Lung (tissue), 12 donors: Measurements from ENCODE around the gene DHX34. TPM values are rescaled to one million over a fixed set of nuclear protein-coding genes. Genes with fewer than 3 reads are reported as not detected.
"Not testable (repeated sequence)": the region's sequence is repeated elsewhere in the genome, so short reads cannot be mapped to it uniquely, and the experiment has no call there.

Source experiments
- ATAC-seq: fragments of 200-7000 bp; cut with Tn5 transposase; one replicate; pipeline ENCODE4 v1.9.1; 2020; ENCODE audit warnings: moderate number of reproducible peaks; ENCODE audit not compliant: insufficient read depth, low FRiP score
- DNase-seq, 3 donors: peaks; one replicate each; pipeline ENCODE4 v3.0.0-alpha.2; 2013 to 2017
- H3K27ac ChIP-seq, 2 donors: one replicate each; pipeline ENCODE4 v1.5.1; 2013; ENCODE audit warnings: mild to moderate bottlenecking in 2 of 2, moderate library complexity in 2 of 2, control low read depth in 1 of 2, inconsistent platforms in 1 of 2, low read depth in 1 of 2, low read length in 1 of 2
- H3K27me3 ChIP-seq, 3 donors: one replicate each; pipeline ENCODE4 v1.5.1; 2013; ENCODE audit warnings: low read length in 2 of 3; ENCODE audit not compliant: control insufficient read depth in 3 of 3, insufficient read depth in 3 of 3
- H3K36me3 ChIP-seq, 4 donors: one replicate each; pipeline ENCODE4 v1.5.1; 2013; ENCODE audit warnings: low read length in 4 of 4, mild to moderate bottlenecking in 1 of 4, moderate library complexity in 1 of 4; ENCODE audit not compliant: control insufficient read depth in 4 of 4, insufficient read depth in 4 of 4
- H3K4me1 ChIP-seq, 5 donors: one replicate each; pipeline ENCODE4 v1.5.1; 2013; ENCODE audit warnings: low read length in 5 of 5, mild to moderate bottlenecking in 2 of 5, moderate library complexity in 1 of 5; ENCODE audit not compliant: control insufficient read depth in 5 of 5, insufficient read depth in 5 of 5
- H3K4me3 ChIP-seq: one replicate; pipeline ENCODE4 v1.5.1; 2013; ENCODE audit warnings: mild to moderate bottlenecking, control low read depth, moderate library complexity
- H3K9ac ChIP-seq, 2 donors: one replicate each; pipeline ENCODE4 v1.5.1; 2013; ENCODE audit warnings: low read length in 2 of 2, control low read depth in 1 of 2; ENCODE audit not compliant: insufficient read depth in 1 of 2
- H3K9me3 ChIP-seq, 4 donors: one replicate each; pipeline ENCODE4 v1.5.1; 2013; ENCODE audit warnings: low read length in 3 of 4, mild to moderate bottlenecking in 1 of 4, moderate library complexity in 1 of 4; ENCODE audit not compliant: control insufficient read depth in 4 of 4, insufficient read depth in 3 of 4
- CTCF ChIP-seq: IDR thresholded peaks from 2 replicates; pipeline ENCODE4 v1.5.1; 2012; ENCODE audit warnings: mild to moderate bottlenecking; ENCODE audit errors: control extremely low read depth, extremely low read depth
- WGBS, 2 donors: extraction: QIAGEN DNeasy Blood & Tissue Kit; methylation state at CpG; one replicate each; pipeline ENCODE4 v1.1.7; 2013; 5-methylcytosine and 5-hydroxymethylcytosine counted together
- polyA plus RNA-seq, 2 donors: library from polyadenylated mRNA; stranded (reverse); fragments of 200-250 nt; gene quantifications; one replicate each; pipeline ENCODE4 v1.2.1, GENCODE V29; 2013
- total RNA-seq, 2 donors: library from RNA; depleted of rRNA in 1 of 2; stranded (reverse); fragments of >200 nt in 1 of 2; gene quantifications; one replicate each; pipeline ENCODE4 v1.2.1, GENCODE V29; 2014 to 2021
- donor health status: control.
- donor health status: control.
- donor health status: Bipolar disorder and iron deficiency.
- donor health status: healthy.
- donor health status: DM: yes; HTN: yes; CAD: no.

DHX34 gene
- total and polyA plus RNA-seq, 4 donors: 13.5 to 24.2 (median 16.5) TPM

DNA sequence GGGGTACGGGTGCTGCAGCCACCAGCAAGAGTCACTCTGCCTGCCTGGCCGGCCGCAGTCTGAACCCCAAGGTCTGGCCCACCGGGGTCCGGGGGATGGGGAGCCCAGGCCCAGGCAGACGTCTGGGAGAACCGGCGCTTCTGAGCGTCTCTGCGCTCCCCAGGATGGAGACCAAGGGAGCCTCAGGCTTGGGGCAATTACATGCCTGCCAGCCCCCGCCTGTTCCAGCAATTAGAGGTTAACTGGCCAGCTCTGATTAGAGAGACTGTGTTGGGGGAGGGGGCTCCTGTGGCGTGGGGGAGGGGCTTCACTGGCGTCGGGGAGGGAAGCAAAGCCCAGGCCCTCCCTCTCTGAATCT lies 58.3 kb downstream of the DHX34 start:
- 14 to 21% methylated on average over 14 of the region's 14 CpGs for WGBS, 2 donors
- no peak overlapping the region for H3K4me3 ChIP-seq
- no peak overlapping the region for H3K9ac ChIP-seq
- H3K27me3 ChIP-seq: no peaks in the 10 kb centered on the region
- no peaks in the 10 kb centered on the region for H3K4me1 ChIP-seq
- ATAC-seq (no peak), DNase-seq (no peak)
- H3K36me3 ChIP-seq: peaks cover 0 to 6% (median 0%) of the 10 kb centered on the region in 4 donors
- H3K27ac ChIP-seq: no peak overlapping the region
- peaks cover 0 to 9% (median 0%) of the 10 kb centered on the region in 4 donors for H3K9me3 ChIP-seq
- no peak for TF ChIP-seq CTCF

DNA sequence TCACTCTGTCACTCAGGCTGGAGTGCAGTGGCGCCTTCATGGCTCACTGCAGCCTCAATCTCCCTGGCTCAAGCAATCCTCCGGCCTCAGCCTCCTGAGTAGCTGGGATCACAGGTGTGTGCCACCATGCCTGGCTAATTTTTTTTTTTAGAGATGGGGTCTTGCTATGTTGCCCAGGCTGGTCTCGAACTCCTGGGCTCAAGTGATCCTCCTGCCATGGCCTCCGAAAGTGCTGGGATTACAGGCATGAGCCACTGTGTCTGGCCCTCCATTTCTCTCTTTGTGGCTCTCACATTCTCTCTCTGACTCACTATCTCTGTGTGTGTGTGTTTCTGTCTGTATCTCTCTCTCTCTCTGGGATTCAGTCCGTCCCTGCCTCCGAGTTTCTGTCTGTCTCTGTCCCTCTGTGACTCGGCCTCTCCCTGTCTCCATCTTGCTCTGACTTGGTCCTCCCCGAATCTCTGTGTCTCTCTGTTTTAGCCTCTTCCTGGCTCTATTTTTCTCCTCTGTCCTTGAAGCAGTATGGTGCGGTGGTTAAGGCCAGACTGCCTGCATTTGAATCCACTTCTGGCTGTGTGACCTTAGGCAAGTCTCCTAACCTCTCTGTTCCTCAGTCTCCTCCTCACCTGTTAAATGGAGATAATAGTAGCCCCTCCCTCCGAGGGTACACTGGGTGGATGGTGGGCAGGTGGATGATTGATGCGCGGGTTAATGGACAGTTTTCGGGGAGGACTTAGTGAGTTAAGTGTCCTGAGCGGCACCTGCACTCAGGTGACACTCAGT lies 59.2 kb downstream of the DHX34 start:
- Histone ChIP-seq H3K9me3 (peaks cover 0 to 9% (median 0%) of the 10 kb centered on the region in 4 donors), H3K27ac (no peak overlapping the region), H3K9ac (no peak overlapping the region), H3K4me1 (no peaks in the 10 kb centered on the region), H3K36me3 (peaks cover 0 to 6% (median 0%) of the 10 kb centered on the region in 4 donors), H3K4me3 (no peak overlapping the region), H3K27me3 (no peaks in the 10 kb centered on the region)
- WGBS, 2 donors: 87 to 90% methylated on average over 14 of the region's 14 CpGs
- DNase-seq (no peak), ATAC-seq (no peak)
- no peak for TF ChIP-seq CTCF

DNA sequence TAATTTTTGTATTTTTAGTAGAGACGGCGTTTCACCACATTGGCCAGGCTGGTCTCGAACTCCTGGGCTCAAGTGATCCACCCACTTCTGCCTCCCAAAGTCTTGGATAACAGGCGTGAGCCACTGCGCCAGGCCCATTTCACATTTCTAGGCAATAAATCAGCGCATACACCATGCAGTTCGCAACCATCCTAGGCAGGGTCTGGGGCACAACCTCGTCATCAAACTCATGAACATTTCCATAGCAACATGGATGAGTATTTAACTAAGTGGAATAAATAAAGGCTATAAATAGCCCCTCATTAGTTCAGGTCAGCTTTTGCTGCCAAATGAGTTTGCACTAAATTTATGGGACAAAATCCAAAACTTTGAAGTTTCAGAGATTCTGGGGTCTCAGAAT lies 62.0 kb downstream of the DHX34 start:
- ATAC-seq (no peak), DNase-seq (no peak)
- no peak for TF ChIP-seq CTCF
- Histone ChIP-seq H3K9ac (no peak overlapping the region), H3K4me1 (no peaks in the 10 kb centered on the region), H3K27ac (no peak overlapping the region), H3K27me3 (peaks cover 0 to 4% (median 0%) of the 10 kb centered on the region in 3 donors), H3K9me3 (peaks cover 0 to 7% (median 0%) of the 10 kb centered on the region in 4 donors), H3K36me3 (peaks cover 0 to 6% (median 3%) of the 10 kb centered on the region in 4 donors), H3K4me3 (no peak overlapping the region)
- WGBS, 2 donors: 80 to 84% methylated on average over 8 of the region's 8 CpGs

DNA sequence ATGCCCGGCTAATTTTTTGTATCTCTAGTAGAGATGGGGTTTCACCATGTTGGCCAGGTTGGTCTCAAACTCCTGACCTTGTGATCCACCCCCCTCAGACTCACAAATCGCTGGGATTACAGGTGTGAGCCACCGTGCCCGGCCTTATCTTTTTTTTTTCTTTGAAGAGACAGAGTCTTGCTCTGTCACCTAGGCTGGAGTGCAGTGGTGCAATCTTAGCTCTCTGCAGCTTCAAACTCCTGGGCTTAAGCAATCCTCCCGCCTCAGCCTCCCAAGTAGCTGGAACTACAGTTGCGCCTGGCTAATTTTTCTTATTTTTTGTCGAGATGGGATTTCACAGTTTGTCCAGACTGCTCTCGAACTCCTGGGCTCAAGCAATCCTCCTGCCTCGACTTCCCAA lies 62.6 kb downstream of the DHX34 start:
- not testable (repeated sequence) for H3K4me1 ChIP-seq, ATAC-seq, H3K27ac ChIP-seq, H3K36me3 ChIP-seq, DNase-seq, H3K27me3 ChIP-seq, H3K4me3 ChIP-seq, H3K9me3 ChIP-seq, H3K9ac ChIP-seq
- 69 to 76% methylated on average over 9 of the region's 9 CpGs for WGBS, 2 donors
